SKM-1 (cell line): ENCODE results near the gene ABCD3.
"Not testable (repeated sequence)": the region's sequence is repeated elsewhere in the genome, so short reads cannot be mapped to it uniquely, and the experiment has no call there.

Source experiments
- DNase-seq: peaks from one replicate; lab custom pipeline; 2025; ENCODE audit not compliant: unreplicated experiment; lab: John Stamatoyannopoulos, UW

The ABCD3 gene

DNA sequence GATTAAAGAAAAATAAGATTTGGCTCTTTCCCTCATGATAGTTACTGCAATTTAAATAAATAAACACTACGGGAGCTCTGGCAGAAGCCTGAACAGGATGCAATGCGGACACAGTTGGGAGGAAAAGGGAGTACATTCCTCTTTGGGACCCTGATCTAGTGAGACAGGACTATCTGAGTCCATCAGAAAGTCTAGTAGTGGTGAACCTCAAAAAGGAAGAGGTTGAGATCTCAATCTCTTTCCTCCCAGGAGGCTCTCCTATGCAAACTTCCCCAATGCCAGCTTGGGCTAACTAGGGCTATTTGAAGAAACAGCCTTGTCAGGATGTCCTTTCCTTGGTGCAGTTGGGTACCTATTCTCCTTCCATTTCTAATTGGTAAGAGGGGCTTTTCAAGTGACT is 4.9 kb upstream of the ABCD3 start:
- DNase-seq = peak; percentile 21

DNA sequence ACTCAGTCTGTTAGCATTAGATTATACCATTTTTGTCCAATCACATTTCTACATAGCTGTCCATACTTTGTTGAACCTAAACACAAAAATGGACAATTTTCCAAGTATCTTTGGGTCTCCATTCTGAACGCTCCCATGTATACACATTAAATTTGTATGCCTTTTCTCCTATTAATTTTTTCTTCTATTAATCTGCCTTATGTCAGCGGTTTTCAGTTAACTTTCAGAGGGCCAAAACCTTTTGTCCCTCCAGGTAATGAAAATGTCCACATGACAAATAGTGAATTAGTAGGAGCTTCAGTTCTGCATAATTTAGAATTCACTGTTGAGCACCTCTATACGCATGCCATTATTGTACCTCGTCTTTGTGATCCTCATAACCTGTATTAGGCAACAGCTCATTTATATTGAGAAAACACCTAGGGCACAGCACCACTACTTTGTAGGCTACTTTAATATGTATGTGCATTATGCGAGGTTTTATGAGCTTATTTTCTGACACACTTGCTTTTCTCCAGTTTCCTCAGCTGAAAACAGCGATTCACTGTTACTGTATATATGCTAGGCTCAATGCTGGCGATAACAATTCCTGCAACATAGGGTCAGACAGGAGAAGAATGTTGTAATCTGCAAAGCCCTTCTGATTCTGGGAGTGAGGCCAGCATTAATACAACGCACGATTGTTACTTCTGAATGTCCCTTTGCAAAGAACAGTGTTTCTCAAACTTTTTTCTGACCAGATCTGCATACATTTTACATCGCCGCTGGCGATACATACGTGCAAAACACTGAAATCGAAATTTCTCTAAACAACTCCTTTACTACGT is 1.1 kb upstream of the ABCD3 start:
- DNase-seq = no peak

DNA sequence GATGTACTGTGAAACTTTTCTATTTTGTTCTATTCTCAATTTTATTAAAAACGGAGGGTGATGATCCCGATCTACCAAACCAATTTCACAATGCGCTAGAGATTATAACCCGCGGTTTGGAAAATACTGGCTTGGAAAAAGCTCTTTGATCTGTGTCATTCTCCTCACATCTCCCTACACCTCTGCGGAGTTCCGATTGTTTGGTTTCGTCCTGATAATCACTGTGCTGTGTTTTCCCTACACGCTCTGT is 536 bp upstream of the ABCD3 start:
- no peak for DNase-seq

DNA sequence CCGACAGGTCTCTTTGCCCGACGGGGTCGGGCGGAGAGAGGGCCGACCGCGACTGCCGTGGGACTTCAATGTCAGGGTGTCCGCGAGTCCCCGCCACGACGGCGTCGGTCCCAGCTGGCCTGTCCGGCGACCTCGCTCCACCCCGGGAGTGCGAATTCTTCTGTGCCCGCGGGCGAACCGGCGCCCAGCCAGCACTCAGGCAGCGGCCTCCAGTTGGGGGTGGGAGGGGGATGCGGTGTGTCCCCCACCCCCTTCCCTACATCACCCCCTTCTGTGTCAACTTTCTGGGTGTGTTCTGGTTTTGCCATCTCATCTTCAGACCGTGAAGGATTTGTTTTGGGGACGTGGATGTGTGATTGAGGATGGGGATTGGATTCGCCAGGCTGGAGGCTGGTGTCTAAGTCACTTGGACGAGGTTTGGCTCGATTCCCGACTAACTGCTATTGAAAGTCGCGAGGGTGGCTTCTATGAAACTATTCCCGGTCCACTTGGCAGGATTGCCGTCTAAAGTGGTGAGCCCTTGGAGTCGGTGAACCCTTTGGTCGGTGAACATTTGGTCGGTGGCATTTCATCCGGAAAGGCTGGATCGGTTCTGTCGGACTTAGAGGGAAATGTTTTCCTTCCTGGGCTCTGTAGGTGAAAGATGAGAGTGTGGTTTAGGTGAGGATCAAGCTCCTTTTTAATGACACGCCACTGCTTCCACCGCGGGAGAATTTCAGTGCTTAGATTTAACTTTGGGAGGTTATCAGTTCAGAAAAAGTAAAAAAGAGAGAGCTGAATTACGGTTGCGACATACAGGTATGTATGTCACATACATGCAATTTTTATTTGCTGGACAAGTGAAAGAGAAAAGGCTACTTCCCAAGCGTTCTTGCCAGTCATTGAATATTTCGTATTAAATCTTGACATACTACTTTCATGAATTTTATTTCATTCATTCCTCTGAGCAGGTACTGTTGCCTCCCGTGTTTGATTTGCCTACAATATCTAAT is 771 bp downstream of the ABCD3 start:
- DNase-seq = no peak

DNA sequence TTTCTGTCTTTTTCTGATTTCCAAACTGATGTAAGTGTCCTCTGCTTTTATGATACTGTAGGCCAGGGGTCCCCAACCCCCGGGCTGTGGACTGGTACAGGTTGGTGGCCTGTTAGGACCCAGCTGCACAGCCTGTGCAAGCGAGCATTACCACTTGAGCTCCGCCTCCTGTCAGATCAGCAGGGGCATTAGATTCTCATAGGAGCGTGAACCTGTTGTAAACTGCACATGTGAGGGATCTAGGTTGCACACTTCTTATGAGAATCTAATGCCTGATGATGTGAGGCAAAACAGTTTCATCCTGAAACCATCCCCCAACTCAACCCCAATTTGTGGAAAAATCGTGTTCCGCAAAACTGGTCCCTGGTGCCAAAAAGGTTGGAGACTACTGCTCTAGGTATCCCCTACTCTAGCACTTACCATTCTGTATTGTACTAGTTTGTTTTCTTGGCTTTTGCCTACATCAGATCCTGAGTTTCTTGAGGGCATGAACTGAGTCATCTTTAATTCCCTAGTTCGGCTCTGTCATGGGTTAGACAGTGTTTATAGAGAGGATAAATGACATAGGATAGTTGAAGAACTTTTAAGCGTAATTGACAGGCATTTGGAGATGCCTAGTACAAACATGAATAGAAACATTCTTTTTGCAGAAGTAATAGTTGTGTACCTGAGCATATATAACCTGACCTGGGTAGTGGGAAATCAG is 4.1 kb downstream of the ABCD3 start:
- no peak for DNase-seq

DNA sequence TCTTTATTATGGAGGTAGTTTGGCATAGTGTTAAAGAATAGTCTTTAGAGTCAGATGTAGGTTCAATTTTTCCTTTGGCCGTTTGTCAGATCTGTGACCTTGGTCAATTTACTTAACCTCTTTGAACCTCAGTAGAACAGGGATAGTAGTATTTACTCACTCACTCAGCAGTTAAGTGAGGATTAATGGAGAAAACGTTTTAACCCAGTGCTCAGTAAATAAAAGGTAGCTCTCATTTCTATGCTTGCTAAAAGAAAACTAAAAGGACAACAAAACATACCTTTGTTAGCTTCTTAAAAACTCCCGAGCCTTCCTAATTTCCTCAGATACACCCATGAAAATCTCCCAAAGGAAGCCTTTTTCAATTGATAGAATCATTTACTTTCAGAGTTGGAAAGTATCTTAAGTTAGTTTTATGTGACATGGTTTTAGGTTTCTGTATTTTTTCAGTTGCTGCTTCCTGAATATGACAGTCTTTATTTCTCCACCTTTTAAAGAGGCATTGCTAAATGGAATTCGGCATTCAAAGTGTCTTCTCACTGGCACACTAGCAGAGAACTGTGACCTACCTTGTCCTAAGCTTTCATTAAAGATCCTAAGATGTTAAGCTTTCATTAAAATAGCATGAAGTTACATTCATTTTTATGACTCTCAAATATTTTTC is 7.8 kb downstream of the ABCD3 start:
- no peak for DNase-seq

DNA sequence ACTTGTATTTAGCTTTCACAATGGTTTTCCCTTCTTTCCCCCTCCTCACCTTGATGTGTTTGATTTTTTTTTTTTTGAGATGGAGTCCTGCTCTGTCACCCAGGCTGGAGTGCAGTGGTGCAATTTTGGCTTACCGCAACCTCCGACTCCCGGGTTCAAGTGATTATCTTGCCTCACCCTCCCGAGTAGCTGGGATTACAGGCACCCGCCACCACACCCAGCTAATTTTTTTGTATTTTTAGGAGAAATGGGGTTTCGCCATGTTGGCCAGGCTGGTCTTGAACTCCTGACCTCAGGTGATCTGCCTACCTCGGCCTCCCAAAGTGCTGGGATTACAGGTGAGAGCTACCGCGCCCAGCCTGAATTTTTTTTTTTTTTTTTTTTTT is 8.3 kb downstream of the ABCD3 start:
- not testable (repeated sequence) for DNase-seq

DNA sequence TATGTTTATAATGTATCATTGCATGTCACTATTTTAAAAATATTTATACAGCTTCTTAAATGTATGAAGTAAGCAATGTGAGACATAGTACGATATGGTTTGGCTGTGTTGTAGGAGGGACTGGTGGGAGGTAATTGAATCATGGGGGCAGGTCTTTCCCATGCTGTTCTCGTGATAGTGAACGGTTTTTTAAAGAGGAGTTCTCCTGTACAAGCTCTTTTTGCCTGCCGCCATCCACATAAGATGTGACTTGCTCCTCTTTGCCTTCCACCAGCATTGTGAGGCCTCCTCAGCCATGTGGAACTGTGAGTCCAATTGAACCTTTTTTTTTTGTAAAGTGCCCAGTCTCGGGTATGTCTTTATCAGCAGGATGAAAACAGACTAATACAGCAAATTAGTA is 10.3 kb downstream of the ABCD3 start:
- DNase-seq = no peak

DNA sequence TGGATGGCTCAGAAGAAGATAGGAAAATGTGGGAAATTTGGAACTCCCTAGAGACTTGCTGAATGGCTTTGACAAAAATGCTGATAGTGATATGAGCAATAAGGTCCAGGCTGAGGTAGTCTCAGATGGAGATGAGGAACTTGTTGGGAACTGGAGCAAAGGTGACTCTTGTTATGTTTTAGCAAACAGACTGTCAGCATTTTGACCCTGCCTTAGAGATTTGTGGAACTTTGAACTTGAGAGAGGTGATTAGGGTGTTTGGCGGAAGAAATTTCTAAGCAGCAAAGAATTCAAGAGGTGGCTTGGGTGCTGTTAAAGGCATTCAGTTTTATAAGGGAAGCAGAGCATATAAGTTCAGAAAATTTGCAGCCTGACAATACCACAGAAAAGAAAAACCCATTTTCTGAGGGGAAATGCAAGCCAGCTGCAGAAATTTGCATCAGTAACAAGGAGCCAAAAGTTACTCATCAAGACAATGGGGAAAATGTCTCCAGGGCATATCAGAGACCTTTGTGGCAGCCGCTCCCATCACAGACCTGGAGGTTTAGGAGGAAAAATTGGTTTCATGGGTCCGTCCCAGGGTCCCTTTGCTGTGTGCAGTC is 10.8 kb downstream of the ABCD3 start:
- DNase-seq = not testable (repeated sequence)

DNA sequence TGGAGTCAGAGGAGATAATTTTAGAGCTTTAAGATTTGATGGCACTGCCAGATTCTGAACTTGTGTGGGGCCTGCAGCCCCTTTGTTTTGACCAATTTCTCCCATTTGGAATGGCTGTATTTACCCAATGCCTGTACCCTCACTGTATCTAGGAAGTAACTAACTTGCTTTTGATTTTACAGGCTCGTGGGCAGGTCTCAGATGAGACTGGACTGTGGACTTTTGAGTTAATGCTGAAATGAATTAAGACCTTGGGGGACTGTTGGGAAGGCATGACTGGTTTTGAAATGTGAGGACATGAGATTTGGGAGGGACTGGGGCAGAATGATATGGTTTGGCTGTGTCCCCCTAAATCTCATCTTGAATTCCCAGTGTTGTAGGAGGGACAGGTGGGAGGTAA is 11.9 kb downstream of the ABCD3 start:
- not testable (repeated sequence) for DNase-seq

DNA sequence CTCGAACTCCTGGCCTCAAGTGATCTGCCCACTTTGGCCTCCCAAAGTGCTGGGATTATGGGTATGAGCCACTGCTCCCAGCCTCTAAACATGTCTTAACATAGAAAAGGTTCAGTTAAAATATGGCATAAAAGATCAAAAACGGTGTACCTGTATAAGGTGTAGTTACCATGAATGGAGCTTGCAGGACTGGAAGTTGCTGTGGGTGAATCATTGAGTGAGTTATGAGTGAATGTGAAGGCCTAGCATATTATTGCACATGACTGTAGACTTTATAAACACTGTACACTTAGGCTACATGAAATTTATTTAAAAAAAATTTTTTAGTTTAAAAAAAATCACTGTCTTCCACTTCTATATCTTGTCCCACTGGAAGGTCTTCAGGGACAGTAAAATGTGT is 15.7 kb downstream of the ABCD3 start:
- no peak for DNase-seq

DNA sequence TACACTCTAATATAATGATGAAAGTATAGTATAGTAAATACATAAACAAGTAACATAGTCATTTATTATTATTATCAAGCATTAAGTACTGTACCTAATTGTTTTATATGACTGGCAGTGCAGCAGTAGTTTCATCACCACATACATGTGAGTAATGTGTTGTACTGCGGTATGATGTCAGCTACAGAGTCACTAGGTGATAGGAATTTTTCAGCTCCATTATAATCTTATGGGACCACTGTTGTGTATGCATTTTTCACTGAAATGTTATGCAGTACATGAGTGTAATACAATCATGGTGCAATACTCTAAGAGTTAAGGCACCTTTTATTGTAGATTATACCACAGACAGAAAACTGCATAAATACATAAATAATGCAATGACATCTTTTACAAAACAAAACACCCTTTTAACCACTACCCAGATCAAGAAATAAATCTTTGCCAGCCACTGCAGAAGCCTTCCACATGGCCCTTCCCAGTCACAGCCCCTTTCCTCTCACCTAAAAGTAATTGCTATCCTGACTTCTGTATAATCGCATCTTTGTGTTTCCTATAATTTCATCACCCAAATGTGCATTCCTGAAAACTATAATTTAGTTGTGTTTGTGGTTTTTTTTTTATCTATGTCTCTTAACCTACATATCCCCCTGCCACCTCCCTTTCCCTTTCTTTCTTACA is 16.3 kb downstream of the ABCD3 start:
- DNase-seq = no peak

DNA sequence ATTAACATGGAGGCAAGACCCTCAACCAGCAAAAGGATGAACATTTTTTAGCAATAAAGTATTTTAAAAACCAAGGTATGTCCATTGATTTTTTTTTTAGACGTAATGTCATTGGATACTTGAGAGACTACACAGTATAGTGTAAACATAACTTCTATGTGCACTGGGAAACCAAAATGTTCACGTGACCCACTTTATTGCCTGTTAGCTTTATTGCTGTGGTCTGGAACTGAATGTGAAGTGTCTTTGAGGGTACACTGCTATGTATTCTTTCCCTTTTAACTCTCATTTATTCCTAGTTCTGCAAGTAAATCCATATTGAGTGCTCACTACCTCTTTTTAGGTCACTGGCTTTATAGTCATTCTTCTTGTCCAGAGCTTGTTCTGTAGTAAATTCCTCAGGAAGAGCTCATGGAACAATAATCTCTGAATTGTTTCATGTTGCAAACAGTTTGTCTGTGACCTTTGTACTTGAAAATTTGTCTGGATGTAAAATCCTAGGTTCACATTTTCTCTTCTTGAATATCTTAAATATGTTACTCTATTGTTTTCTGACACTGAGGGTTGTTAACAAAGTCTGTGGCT is 20.6 kb downstream of the ABCD3 start:
- DNase-seq = no peak

DNA sequence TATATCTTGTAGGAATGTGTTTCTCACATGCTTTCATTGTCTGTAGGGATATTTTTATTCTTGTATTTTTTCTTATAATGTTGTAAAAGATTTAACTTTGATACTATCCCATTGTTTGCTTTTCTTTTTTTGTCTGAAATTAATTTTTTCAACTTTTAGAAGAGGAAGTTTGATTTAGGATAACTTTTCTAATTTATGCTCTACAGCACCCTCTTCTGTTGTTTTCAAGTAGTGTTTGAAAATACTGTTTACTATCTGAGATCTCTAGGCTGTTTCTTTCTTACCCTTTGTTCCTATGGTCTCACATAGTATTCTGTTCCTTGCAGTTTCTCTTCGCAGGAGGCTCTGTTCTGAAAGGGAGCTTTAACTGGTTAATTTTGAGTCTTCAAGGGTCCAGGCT is 21.9 kb downstream of the ABCD3 start:
- no peak for DNase-seq

DNA sequence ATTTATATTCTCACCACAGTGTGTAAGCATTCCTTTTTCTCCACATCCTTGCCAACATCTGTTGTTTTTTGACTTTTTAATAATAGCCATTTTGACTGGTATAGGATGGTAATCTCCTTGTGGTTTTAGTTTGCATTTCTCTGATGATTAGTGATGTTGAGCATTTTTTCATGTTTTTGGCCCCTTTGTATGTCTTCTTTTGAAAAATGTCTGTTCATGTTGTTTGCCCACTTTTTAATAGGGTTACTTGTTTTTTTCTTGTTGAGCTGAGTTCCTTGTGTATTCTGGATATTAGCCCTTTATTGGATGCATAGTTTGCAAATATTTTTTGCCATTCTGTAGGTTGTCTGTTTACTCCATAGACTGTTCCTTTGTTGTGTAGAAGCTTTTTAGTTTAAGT is 24.9 kb downstream of the ABCD3 start:
- DNase-seq = not testable (repeated sequence)

DNA sequence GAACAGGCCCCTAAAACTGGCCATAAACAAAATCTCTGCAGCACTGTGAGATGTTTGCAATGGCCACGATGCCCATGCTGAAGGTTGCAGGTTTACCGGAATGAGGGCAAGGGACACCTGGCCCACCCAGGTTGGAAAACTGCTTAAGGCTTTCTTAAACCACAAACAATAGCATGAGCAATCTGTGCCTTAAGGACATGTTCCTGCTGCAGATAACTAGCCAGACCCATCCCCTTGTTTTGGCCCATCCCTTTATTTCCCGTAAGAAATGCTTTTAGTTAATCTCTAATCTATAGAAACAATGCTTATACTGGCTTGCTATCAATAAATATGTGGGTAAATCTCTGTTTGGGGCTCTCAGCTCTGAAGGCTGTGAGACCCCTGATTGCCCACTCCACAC is 26.6 kb downstream of the ABCD3 start:
- not testable (repeated sequence) for DNase-seq

DNA sequence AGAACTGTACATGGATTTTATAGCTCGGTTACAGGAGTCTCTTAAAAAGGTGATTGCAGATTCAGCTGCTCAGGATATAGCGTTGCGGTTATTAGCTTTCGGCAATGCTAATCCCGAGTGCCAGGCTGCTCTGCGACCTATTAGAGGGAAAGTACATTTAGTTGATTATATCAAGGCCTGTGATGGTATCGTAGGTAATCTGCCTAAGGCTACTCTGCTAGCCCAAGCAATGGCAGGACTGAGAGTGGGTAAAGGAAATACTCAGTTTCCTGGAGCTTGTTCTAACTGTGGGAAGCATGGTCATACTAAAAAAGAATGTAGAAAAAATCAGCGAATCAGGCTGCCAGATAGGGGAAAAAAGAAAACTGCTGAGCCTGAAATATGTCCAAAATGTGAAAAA is 27.5 kb downstream of the ABCD3 start:
- not testable (repeated sequence) for DNase-seq

DNA sequence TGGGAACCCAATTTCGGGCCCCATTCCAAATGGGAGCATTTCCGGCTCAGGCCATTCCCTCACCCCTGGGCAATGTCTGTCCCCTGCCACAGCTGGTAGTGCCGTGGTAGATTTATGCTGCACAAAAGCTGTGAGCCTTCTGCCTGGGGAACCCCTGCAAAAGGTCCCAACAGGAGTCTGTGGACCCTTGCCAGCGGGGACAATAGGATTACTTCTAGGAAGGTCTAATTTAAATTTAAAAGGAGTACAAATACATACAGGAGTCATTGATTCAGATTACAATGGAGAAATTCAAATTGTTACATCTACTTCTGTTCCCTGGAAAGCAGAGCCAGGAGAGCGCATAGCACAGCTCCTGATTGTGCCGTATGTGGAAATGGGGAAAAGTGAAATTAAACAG is 28.0 kb downstream of the ABCD3 start:
- DNase-seq = not testable (repeated sequence)

DNA sequence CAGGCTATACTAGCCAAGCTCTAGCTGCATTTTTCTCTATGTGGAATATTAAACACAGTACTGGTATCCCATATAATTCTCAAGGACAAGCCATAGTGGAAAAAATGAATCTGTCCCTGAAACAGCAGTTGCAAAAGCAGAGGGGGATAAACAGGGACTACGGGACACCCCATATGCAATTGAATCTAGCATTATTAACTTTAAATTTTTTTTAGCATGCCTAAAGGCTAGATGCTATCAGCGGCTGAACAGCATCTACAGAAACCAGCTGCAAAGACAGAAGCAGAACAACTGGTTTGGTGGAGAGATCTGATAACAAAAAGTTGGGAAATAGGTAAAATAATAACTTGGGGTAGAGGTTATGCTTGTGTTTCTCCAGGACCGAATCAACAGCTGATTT is 30.6 kb downstream of the ABCD3 start:
- not testable (repeated sequence) for DNase-seq

DNA sequence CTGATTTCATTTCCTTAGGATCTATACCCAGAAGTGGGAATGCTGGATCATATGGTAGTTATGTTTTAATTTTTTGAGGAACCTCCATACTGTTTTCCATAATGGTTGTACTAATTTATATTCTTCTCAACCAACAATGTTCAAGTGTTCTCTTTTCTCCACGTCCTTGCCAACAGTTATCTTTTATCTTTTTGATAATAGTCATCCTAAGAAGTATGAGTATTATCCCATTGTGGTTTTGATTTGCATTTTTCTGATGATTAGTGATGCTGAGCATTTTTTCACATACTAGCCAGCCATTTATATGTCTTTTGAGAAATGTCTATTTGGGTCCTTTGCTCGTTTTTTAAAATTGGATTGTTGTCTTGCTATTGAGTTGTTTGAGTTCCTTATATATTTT is 38.5 kb downstream of the ABCD3 start:
- no peak for DNase-seq
